HG03095 (cell line): Measurements from ENCODE around the gene DSTN.

ENCODE experiments used
- ATAC-seq: cut with Tn5 transposase; IDR thresholded peaks from one replicate; pipeline ENCODE4 v1.9.1; 2021; ENCODE audit warnings: moderate library complexity; ENCODE audit not compliant: unreplicated experiment

The DSTN gene

GRCh38 chr20:17545127-17545526, 24.7 kb upstream of the DSTN start:
- no peak for ATAC-seq

- no peak for ATAC-seq
These were observed 20.7 kb upstream of the DSTN start for GRCh38 chr20:17549131-17549530.

- ATAC-seq = no peak
These were observed 14.8 kb upstream of the DSTN start for GRCh38 chr20:17555106-17555505.

- no peak for ATAC-seq
These were observed 12.8 kb upstream of the DSTN start for GRCh38 chr20:17556837-17557674.

GRCh38 chr20:17557675-17558006, 12.2 kb upstream of the DSTN start:
- no peak for ATAC-seq

- ATAC-seq = no peak
These were observed 11.5 kb upstream of the DSTN start for GRCh38 chr20:17558154-17558940.

- no peak for ATAC-seq
These were observed 11.0 kb upstream of the DSTN start for GRCh38 chr20:17558941-17559304.

GRCh38 chr20:17559338-17559737, 10.5 kb upstream of the DSTN start:
- no peak for ATAC-seq

GRCh38 chr20:17560344-17561074, 9.4 kb upstream of the DSTN start:
- ATAC-seq = no peak

- ATAC-seq = no peak
These were observed 7.0 kb upstream of the DSTN start for GRCh38 chr20:17562804-17563305.

GRCh38 chr20:17565169-17565845, 4.6 kb upstream of the DSTN start:
- no peak for ATAC-seq

GRCh38 chr20:17566345-17566744, 3.5 kb upstream of the DSTN start:
- no peak for ATAC-seq

GRCh38 chr20:17568045-17568788, 1.7 kb upstream of the DSTN start:
- no peak for ATAC-seq

GRCh38 chr20:17568972-17569521, 828 bp upstream of the DSTN start:
- ATAC-seq = no peak

GRCh38 chr20:17570347-17571152, 675 bp downstream of the DSTN start:
- ATAC-seq = peak; percentile 38

GRCh38 chr20:17571153-17571527, 1.3 kb downstream of the DSTN start:
- peak; percentile 31 for ATAC-seq

GRCh38 chr20:17572034-17572638, 2.3 kb downstream of the DSTN start:
- ATAC-seq = no peak

GRCh38 chr20:17573463-17573862, 3.6 kb downstream of the DSTN start:
- ATAC-seq = no peak

- no peak for ATAC-seq
These were observed 6.3 kb downstream of the DSTN start for GRCh38 chr20:17576215-17576614.
